GM12874 (cell line): ENCODE measurements around the gene PDK2.

Experiments used
- TF ChIP-seq, protein P1 (sequence below): IDR thresholded peaks from 2 replicates; pipeline ENCODE4 v1.5.1; 2011; ENCODE audit warnings: low read depth, mild to moderate bottlenecking, control low read depth, low read length, moderate library complexity; ENCODE audit not compliant: insufficient read depth

PDK2 gene

DNA sequence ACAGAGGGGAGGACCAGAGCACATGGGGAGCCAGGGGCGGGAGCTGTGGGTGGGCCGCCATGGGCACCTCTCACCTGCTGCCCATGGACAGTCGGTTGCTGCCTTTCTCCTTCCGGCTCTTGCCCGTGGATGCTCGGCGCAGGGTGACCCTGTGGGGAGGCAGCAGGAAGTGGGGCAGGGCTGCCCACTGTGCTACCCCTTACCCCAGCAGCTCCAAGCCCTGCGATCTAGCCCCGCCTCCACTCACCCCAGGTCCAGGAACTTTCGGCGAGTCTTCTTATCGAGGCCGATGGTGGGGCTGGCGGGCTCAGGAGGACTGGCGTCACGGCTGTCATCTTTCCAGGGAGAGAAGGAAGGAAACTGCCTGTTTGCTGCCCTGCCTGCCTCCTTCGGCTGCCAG is 20.6 kb downstream of the PDK2 start:
- TF ChIP-seq, protein P1, sequence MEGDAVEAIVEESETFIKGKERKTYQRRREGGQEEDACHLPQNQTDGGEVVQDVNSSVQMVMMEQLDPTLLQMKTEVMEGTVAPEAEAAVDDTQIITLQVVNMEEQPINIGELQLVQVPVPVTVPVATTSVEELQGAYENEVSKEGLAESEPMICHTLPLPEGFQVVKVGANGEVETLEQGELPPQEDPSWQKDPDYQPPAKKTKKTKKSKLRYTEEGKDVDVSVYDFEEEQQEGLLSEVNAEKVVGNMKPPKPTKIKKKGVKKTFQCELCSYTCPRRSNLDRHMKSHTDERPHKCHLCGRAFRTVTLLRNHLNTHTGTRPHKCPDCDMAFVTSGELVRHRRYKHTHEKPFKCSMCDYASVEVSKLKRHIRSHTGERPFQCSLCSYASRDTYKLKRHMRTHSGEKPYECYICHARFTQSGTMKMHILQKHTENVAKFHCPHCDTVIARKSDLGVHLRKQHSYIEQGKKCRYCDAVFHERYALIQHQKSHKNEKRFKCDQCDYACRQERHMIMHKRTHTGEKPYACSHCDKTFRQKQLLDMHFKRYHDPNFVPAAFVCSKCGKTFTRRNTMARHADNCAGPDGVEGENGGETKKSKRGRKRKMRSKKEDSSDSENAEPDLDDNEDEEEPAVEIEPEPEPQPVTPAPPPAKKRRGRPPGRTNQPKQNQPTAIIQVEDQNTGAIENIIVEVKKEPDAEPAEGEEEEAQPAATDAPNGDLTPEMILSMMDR = no peak

DNA sequence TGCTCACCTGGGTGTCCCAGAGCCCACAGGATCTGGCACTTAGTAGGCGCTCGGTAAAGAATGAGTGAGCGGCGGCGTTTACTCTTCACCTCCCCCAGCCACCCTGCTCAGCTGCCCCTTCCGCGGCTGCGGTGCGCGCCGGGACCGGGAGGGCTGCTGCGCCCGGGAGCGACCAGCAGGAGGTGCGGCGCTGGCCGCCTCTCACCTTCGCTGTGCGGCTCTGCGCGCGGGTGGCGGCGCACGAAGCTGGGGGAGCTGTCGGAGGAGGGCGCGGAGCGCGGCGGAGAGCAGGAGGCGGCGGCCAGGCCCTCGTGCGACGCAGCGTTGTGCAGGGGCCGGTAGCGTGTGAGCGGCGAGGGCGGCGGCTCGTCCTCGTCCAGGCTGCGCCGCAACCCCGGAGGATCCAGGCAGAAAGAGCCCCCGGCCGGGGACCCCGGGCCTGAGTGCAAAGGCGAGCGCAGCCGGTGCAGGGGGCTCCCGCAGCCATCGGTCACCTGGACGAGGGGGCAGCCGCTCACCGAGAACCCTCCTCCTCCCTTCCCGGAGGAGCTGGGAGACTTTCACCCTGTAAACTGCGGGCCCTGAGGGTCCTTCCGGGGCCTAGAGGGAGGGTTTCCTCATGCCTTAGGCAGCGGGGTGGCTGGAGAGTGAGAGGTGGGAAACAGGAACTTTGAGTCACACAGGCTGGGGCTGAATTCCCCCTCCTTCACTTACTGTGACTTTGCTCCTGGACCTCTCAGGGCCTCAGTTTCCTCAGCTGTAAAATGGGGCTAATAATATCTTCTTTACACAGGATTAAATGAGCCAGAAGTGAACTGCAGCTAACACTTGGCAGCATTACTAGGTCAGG is 22.3 kb downstream of the PDK2 start:
- TF ChIP-seq, protein P1 = peak; percentile 74

DNA sequence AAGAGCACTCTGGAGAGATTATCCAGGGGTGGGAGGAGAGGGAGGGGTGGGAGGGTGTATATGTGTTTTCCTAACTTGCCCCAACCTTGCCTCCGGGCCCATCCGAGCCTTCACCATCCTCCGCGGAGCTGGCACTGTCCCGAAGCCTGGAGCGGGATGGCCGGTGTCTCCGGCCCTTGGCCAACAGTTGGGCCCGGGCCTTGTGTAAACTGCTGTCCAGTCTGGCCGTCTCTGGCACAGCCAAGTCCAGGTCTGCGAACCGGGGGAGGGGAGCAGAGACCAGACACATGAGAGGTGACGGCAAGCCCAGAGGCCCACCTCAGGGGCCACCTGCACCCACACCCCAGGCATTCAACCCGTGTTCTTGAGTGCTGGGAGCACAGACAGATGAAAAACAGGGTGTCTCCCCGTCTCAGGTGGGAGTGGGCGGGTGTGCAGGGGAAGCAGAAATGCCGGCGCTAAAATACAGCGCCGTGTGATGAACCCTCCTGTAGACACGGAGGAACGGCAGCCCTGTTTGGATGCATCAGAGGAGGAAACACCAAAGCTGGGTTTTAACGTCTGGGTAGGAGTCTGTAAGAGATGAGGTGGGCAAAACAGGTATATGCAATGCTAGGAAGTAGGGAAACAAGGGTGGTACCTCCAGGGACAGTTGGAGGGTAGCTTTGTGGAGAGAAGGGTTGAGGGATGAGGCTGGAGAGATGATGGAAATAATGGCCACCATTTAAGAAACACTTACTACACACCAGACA is 23.1 kb downstream of the PDK2 start:
- TF ChIP-seq, protein P1 = no peak

DNA sequence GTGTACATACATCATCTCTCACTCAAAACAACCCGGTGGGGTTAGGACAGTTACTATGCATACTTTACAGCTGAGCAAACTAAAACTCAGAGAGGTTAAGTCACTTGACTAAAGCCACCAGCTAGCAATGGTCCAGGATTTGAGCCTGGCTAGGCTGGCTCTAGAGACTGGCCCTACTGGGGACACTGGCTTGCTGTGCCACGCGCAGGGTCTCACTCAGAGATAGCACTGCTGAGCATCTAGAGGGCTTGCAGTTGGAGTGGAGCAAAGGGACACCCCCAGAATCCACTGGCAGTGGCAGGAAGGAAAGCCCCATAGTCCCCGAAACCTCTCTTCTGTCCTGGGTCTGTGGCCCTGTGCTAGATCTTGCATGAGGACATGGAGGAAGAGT is 23.7 kb downstream of the PDK2 start:
- TF ChIP-seq, protein P1 = no peak

DNA sequence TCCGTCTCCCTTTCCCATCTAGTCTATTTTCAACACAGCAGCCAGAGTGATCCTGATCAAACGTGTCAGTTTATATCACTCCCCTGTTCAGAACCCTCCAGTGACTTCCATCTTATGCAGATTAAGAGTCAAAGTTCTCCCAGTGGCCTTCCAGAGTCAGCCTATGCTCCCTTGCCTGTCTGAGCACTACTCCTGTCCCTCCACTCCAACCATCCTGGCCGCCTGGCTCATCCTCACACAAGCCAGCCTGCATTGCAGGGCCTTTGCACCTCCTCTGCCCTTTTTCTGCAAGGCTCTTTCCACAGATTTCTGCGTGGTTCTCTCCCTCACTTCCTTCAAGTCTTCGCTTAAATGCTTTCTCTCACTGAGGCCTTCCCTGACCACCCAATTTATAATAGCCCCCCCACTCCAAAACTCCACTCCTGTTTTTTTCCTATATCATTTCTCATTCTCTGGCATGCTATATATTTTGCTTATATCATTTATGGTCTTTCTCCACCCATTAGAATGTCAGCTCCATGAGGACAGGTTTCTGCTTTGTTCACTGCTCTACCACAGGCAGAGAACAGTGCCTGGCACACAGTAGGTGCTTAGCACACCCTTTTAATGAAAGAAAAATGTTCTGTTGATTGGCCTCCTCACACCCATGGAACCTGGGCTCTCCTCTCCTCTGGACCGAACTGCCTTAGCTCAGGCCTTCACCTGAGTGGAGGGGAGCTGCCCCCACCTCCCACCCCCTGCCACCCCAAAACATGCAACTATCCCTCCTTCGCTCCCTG is 25.5 kb downstream of the PDK2 start:
- TF ChIP-seq, protein P1 = no peak

DNA sequence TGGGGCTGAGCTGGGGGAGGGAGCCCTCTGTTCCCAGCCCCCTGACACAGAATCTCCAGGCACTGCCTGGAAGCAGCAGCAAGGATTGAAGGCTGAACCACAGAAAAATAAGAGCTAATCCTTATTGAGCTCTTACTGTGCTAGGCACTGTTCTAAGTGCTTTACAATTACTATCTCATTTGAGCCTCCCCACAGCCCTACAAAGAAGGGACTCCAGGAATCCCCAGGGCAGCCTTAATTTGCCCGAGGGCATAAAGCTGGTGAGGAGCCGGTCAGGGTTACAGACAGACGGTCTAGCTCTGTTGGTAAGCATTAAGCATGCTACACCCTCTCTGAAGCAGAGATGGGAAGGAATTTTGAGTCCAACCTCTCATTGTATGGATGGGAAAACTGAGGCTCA is 27.8 kb downstream of the PDK2 start:
- TF ChIP-seq, protein P1 = no peak
